Neural cell (in vitro differentiated cells): Measurements from ENCODE around the gene ALK. TPM values are rescaled to one million over a fixed set of nuclear protein-coding genes. Genes with fewer than 3 reads are reported as not detected.

Experiments
- H2AFZ ChIP-seq: fragments of 200-600, 300-800 bp; sonication (generic), shearing (Covaris generic); 2 replicates; pipeline ENCODE4 v1.6.0; 2014; ENCODE audit warnings: low read depth, mild to moderate bottlenecking, antibody characterized with exemption, low read length, moderate library complexity
- H3F3A ChIP-seq: fragments of 200-600 bp; shearing (Covaris generic); 2 replicates; pipeline ENCODE4 v1.6.1; 2016; ENCODE audit warnings: mild to moderate bottlenecking, moderate library complexity, mixed read lengths, antibody characterized with exemption, low read length; ENCODE audit not compliant: insufficient read depth, poor library complexity, severe bottlenecking
- H3K27ac ChIP-seq: fragments of 200-600, 300-800 bp; sonication (generic), shearing (Covaris generic); 2 replicates; pipeline ENCODE4 v1.5.1; 2014; ENCODE audit warnings: mild to moderate bottlenecking, low read length, moderate library complexity
- H3K27me3 ChIP-seq: fragments of 300-800, 200-600 bp; sonication (generic), shearing (Covaris generic); 2 replicates; pipeline ENCODE4 v1.6.0; 2014; ENCODE audit warnings: mild to moderate bottlenecking, low read depth, low read length, moderate library complexity; ENCODE audit not compliant: insufficient read depth
- H3K36me3 ChIP-seq: fragments of 300-800, 200-600 bp; sonication (generic), shearing (Covaris generic); 2 replicates; pipeline ENCODE4 v1.5.1; 2014; ENCODE audit warnings: mild to moderate bottlenecking, antibody characterized with exemption, low read length, moderate library complexity; ENCODE audit not compliant: insufficient read depth
- H3K4me2 ChIP-seq: fragments of 300-800, 200-600 bp; sonication (generic), shearing (Covaris generic); 2 replicates; pipeline ENCODE4 v1.6.0; 2014; ENCODE audit warnings: mild to moderate bottlenecking, low read length
- H3K4me3 ChIP-seq: fragments of 300-800, 200-600 bp; sonication (generic), shearing (Covaris generic); 2 replicates; pipeline ENCODE4 v1.5.1; 2014; ENCODE audit warnings: mild to moderate bottlenecking, low read length, moderate library complexity
- H3K79me2 ChIP-seq: fragments of 200-600 bp; shearing (Covaris generic); replicated peaks from 2 replicates; pipeline ENCODE4 v1.6.0; 2014; ENCODE audit warnings: mild to moderate bottlenecking, low read length, moderate library complexity; ENCODE audit not compliant: insufficient read depth
- H3K9ac ChIP-seq: fragments of 300-800, 200-600 bp; sonication (generic), shearing (Covaris generic); 2 replicates; pipeline ENCODE4 v1.6.1; 2016; ENCODE audit warnings: mild to moderate bottlenecking, low read length, mixed read lengths
- H3K9me2 ChIP-seq: fragments of 200-600 bp; shearing (Covaris generic); 2 replicates; pipeline ENCODE4 v1.6.1; 2016; ENCODE audit warnings: mild to moderate bottlenecking, low read length, mixed read lengths; ENCODE audit not compliant: insufficient read depth
- H3K9me3 ChIP-seq: fragments of 200-600, 300-800 bp; sonication (generic), shearing (Covaris generic); 2 replicates; pipeline ENCODE4 v1.6.1; 2016; ENCODE audit warnings: mild to moderate bottlenecking, mixed run types, low read length, moderate library complexity, mixed read lengths
- H4K20me1 ChIP-seq: fragments of 200-600 bp; shearing (Covaris generic); 2 replicates; pipeline ENCODE4 v1.6.1; 2016; ENCODE audit warnings: mild to moderate bottlenecking, mixed run types; ENCODE audit not compliant: insufficient read depth
- CTCF ChIP-seq: fragments of 450-650 bp; IDR thresholded peaks from 2 replicates; pipeline ENCODE4 v1.5.1; 2014; ENCODE audit warnings: antibody characterized with exemption, mild to moderate bottlenecking, moderate library complexity; ENCODE audit not compliant: poor library complexity, severe bottlenecking
- EP300 ChIP-seq: fragments of 450-650 bp; conservative IDR thresholded peaks from 2 replicates; pipeline ENCODE4 v1.6.1; 2014; ENCODE audit warnings: antibody characterized with exemption, mild to moderate bottlenecking, moderate library complexity; ENCODE audit not compliant: poor library complexity, severe bottlenecking
- EZH2 ChIP-seq: fragments of 200-600, 300-800 bp; shearing (Covaris generic), sonication (generic); IDR thresholded peaks from 2 replicates; pipeline ENCODE4 v1.6.1; 2014; ENCODE audit warnings: antibody characterized with exemption, low read length, borderline replicate concordance, mild to moderate bottlenecking; ENCODE audit not compliant: insufficient read depth, poor library complexity, severe bottlenecking
- MXI1 ChIP-seq: fragments of 450-650 bp; conservative IDR thresholded peaks from 2 replicates; pipeline ENCODE4 v1.6.1; 2014; ENCODE audit warnings: antibody characterized with exemption, mild to moderate bottlenecking; ENCODE audit not compliant: poor library complexity, severe bottlenecking
- POLR2AphosphoS5 ChIP-seq: IDR thresholded peaks from 2 replicates; pipeline ENCODE4 v1.6.1; 2012
- RAD21 ChIP-seq: fragments of 450-650 bp; conservative IDR thresholded peaks from 2 replicates; pipeline ENCODE4 v1.6.1; 2014; ENCODE audit warnings: antibody characterized with exemption, mild to moderate bottlenecking, moderate library complexity
- REST ChIP-seq: IDR thresholded peaks from 2 replicates; pipeline ENCODE4 v1.6.1; 2012; ENCODE audit warnings: borderline replicate concordance
- SMC3 ChIP-seq: fragments of 450-650 bp; conservative IDR thresholded peaks from 2 replicates; pipeline ENCODE4 v1.6.1; 2014; ENCODE audit warnings: antibody characterized with exemption, mild to moderate bottlenecking, moderate library complexity; ENCODE audit not compliant: poor library complexity
- TAF1 ChIP-seq: IDR thresholded peaks from 2 replicates; pipeline ENCODE4 v1.6.1; 2012; ENCODE audit warnings: low read depth
- polyA plus RNA-seq: library from polyadenylated mRNA; depleted of rRNA; stranded (reverse); fragments of >200 nt; gene quantifications from 2 replicates; pipeline ENCODE4 v1.2.3, GENCODE V29; 2014

ALK gene
- polyA plus RNA-seq, 1 donor from 2014 or later: 7.1 TPM

GRCh38 chr2:29819570-29819969 lies 101.8 kb downstream of the ALK start:
- TF ChIP-seq TAF1 (no peak), CTCF (no peak), EZH2 (no peak), MXI1 (no peak), REST (no peak), EP300 (no peak), SMC3 (no peak), RAD21 (no peak), POLR2AphosphoS5 (no peak)
- H2AFZ ChIP-seq: no peak overlapping the region
- H3F3A ChIP-seq: no peaks in the 10 kb centered on the region

GRCh38 chr2:29817801-29818680 lies 103.3 kb downstream of the ALK start:
- Histone ChIP-seq H3K4me3 (peak overlapping the region; percentile 4), H2AFZ (no peak overlapping the region), H3K27me3 (no peaks in the 10 kb centered on the region), H3K79me2 (no peaks in the 10 kb centered on the region), H3K27ac (peak overlapping the region; percentile 26), H3F3A (no peaks in the 10 kb centered on the region), H4K20me1 (no peaks in the 10 kb centered on the region), H3K4me2 (no peak overlapping the region), H3K36me3 (no peaks in the 10 kb centered on the region), H3K9ac (no peak overlapping the region), H3K9me3 (no peaks in the 10 kb centered on the region), H3K9me2 (no peaks in the 10 kb centered on the region)
- no peak for TF ChIP-seq CTCF
- peak; percentile 76 for TF ChIP-seq REST
- TF ChIP-seq POLR2AphosphoS5: no peak
- TF ChIP-seq TAF1: no peak

More at GRCh38 chr2:29819570-29819969, 101.8 kb downstream of the ALK start:
- Histone ChIP-seq H3K27me3 (no peaks in the 10 kb centered on the region), H3K9me3 (peaks cover 5% of the 10 kb centered on the region), H3K4me2 (no peak overlapping the region), H3K9ac (no peak overlapping the region), H4K20me1 (no peaks in the 10 kb centered on the region), H3K36me3 (no peaks in the 10 kb centered on the region), H3K9me2 (no peaks in the 10 kb centered on the region), H3K79me2 (no peaks in the 10 kb centered on the region), H3K27ac (no peak overlapping the region), H3K4me3 (no peak overlapping the region)
